CD14-positive monocyte (primary cell): ENCODE data around the gene KRT2. TPM values are rescaled to one million over a fixed set of nuclear protein-coding genes. Genes with fewer than 3 reads are reported as not detected.

Source experiments
- DNase-seq, 3 donors: peaks; one replicate each; pipeline ENCODE4 v3.0.0-alpha.2; 2011 to 2022
- H2AFZ ChIP-seq: 2 replicates; pipeline ENCODE4 v1.6.0; 2012; ENCODE audit warnings: mild to moderate bottlenecking, low read depth, low read length, inconsistent platforms; ENCODE audit not compliant: insufficient read depth, poor library complexity, severe bottlenecking
- H3K27ac ChIP-seq, 2 donors: 1 replicate in 1 of 2; 2 replicates in 1 of 2; pipeline ENCODE4 v1.5.1; 2012 to 2013; ENCODE audit warnings: low read length in 2 of 2, control low read depth in 1 of 2, inconsistent platforms in 1 of 2, low read depth in 1 of 2, mild to moderate bottlenecking in 1 of 2
- H3K27me3 ChIP-seq, 2 donors: one replicate each; pipeline versions ENCODE4 v1.6.0 to v1.6.1; 2011 to 2013; ENCODE audit warnings: low read length in 2 of 2; ENCODE audit not compliant: control insufficient read depth in 2 of 2, insufficient read depth in 2 of 2
- H3K36me3 ChIP-seq, 2 donors: replicated peaks in 1 of 2; 1 replicate in 1 of 2; 2 replicates in 1 of 2; pipeline versions ENCODE4 v1.5.1 to v1.6.1; 2012 to 2013; ENCODE audit warnings: low read length in 2 of 2, control low read depth in 1 of 2, inconsistent platforms in 1 of 2, mild to moderate bottlenecking in 1 of 2; ENCODE audit not compliant: insufficient read depth in 2 of 2, control insufficient read depth in 1 of 2
- H3K4me1 ChIP-seq, 2 donors: 1 replicate in 1 of 2; 2 replicates in 1 of 2; pipeline versions ENCODE4 v1.5.1 to v1.6.1; 2012 to 2013; ENCODE audit warnings: low read length in 2 of 2, control low read depth in 1 of 2, inconsistent platforms in 1 of 2, mild to moderate bottlenecking in 1 of 2, moderate library complexity in 1 of 2; ENCODE audit not compliant: insufficient read depth in 2 of 2, control insufficient read depth in 1 of 2
- H3K4me2 ChIP-seq: replicated peaks from 2 replicates; pipeline ENCODE3; 2012; ENCODE audit warnings: low read length, moderate library complexity, mild to moderate bottlenecking; ENCODE audit not compliant: poor library complexity, severe bottlenecking; ENCODE audit errors: extremely low read depth
- H3K4me3 ChIP-seq, 3 experiments: fragments of 200-600 bp in 1 of 3; sonication (generic) in 1 of 3; replicated peaks in 1 of 3; 1 replicate in 2 of 3; 2 replicates in 1 of 3; pipeline ENCODE4 v1.5.1; 2011 to 2013; ENCODE audit warnings: low read length in 3 of 3, mild to moderate bottlenecking in 3 of 3, control low read depth in 2 of 3, low read depth in 2 of 3, inconsistent platforms in 1 of 3, moderate library complexity in 1 of 3
- H3K79me2 ChIP-seq: 2 replicates; pipeline ENCODE4 v1.6.0; 2012; ENCODE audit warnings: mild to moderate bottlenecking, control low read depth, inconsistent platforms, low read length, moderate library complexity; ENCODE audit not compliant: insufficient read depth
- H3K9ac ChIP-seq: 2 replicates; pipeline ENCODE4 v1.6.0; 2017; ENCODE audit warnings: low read length, mild to moderate bottlenecking; ENCODE audit not compliant: insufficient read depth, poor library complexity, severe bottlenecking
- H3K9me3 ChIP-seq, 2 donors: replicated peaks in 1 of 2; 1 replicate in 1 of 2; 2 replicates in 1 of 2; pipeline versions ENCODE4 v1.5.1 to v1.6.1; 2012 to 2013; ENCODE audit warnings: low read length in 2 of 2, control low read depth in 1 of 2; ENCODE audit not compliant: control insufficient read depth in 1 of 2, insufficient read depth in 1 of 2
- H4K20me1 ChIP-seq: 2 replicates; pipeline ENCODE4 v1.6.0; 2012; ENCODE audit warnings: mild to moderate bottlenecking, low read length, control low read depth, moderate library complexity; ENCODE audit not compliant: insufficient read depth
- H3K27ac Mint-ChIP-seq, 7 donors: one replicate each; pipeline ENCODE4 v1.8.0; 2020; ENCODE audit warnings: mild to moderate bottlenecking in 7 of 7, mixed read lengths in 7 of 7, moderate library complexity in 6 of 7, inconsistent platforms in 2 of 7
- H3K27me3 Mint-ChIP-seq, 3 donors: one replicate each; pipeline ENCODE4 v1.8.0; 2021 to 2022; ENCODE audit warnings: low read depth in 3 of 3, mild to moderate bottlenecking in 3 of 3, mixed read lengths in 3 of 3, moderate library complexity in 3 of 3, inconsistent platforms in 1 of 3
- H3K36me3 Mint-ChIP-seq, 2 donors: one replicate each; pipeline ENCODE4 v1.8.0; 2020; ENCODE audit warnings: mixed read lengths in 2 of 2, inconsistent platforms in 1 of 2, mild to moderate bottlenecking in 1 of 2
- H3K4me1 Mint-ChIP-seq: one replicate; pipeline ENCODE4 v1.8.0; 2020; ENCODE audit warnings: mild to moderate bottlenecking, mixed read lengths
- H3K4me3 Mint-ChIP-seq, 2 donors: one replicate each; pipeline ENCODE4 v1.8.0; 2020; ENCODE audit warnings: mild to moderate bottlenecking in 2 of 2, mixed read lengths in 2 of 2, moderate library complexity in 1 of 2
- H3K9me3 Mint-ChIP-seq, 7 donors: one replicate each; pipeline ENCODE4 v1.8.0; 2020 to 2022; ENCODE audit warnings: mixed read lengths in 7 of 7, mild to moderate bottlenecking in 6 of 7, moderate library complexity in 6 of 7, inconsistent platforms in 2 of 7
- whole genome bisulfite sequencing: methylation state at CpG from one replicate; pipeline ENCODE4 v1.1.5; 2013; ENCODE audit warnings: missing lambda C conversion rate; ENCODE audit not compliant: insufficient coverage; 5-methylcytosine and 5-hydroxymethylcytosine counted together
- intact Hi-C, 2 donors: fragments of 100-400 bp; cut with micrococcal nuclease; formaldehyde crosslinking; loops; one replicate each; pipeline versions ENCODE4 v1.15.0 to v1.15.1; 2023
- polyA plus RNA-seq, 3 donors: library from polyadenylated mRNA; depleted of rRNA in 1 of 3; unstranded in 2 of 3; stranded (reverse) in 1 of 3; fragments of 300-500 nt in 2 of 3; fragments of >200 nt in 1 of 3; fragmentation: Illumina TruSeq in 2 of 3; gene quantifications; 1 replicate in 2 of 3; 2 replicates in 1 of 3; pipeline ENCODE4 v1.2.3, GENCODE V29; 2012 to 2021
- TF ChIP-seq, protein P1 (sequence below): fragments of 200-600 bp; IDR thresholded peaks from one replicate; pipeline ENCODE4 v1.8.0; 2022; ENCODE audit warnings: antibody characterized with exemption, mild to moderate bottlenecking

The KRT2 gene
- polyA plus RNA-seq, 3 donors: not detected

GRCh38 chr12:52698651-52699340 lies 46.8 kb upstream of the KRT2 start:
- Histone ChIP-seq H3K36me3 (no peaks in the 10 kb centered on the region), H3K27ac (no peak overlapping the region), H3K9me3 (no peaks in the 10 kb centered on the region), H3K9ac (no peak overlapping the region), H3K4me3 (no peak overlapping the region), H3K27me3 (no peaks in the 10 kb centered on the region), H3K4me1 (no peaks in the 10 kb centered on the region), H3K79me2 (no peaks in the 10 kb centered on the region), H4K20me1 (no peaks in the 10 kb centered on the region), H2AFZ (no peak overlapping the region), H3K4me2 (no peak overlapping the region)
- H3K4me1 Mint-ChIP-seq: no peaks in the 10 kb centered on the region
- peaks cover 0 to 3% (median 2%) of the 10 kb centered on the region in 3 donors for H3K27me3 Mint-ChIP-seq
- H3K27ac Mint-ChIP-seq: no peak overlapping the region
- H3K4me3 Mint-ChIP-seq: no peak overlapping the region
- TF ChIP-seq, protein P1, sequence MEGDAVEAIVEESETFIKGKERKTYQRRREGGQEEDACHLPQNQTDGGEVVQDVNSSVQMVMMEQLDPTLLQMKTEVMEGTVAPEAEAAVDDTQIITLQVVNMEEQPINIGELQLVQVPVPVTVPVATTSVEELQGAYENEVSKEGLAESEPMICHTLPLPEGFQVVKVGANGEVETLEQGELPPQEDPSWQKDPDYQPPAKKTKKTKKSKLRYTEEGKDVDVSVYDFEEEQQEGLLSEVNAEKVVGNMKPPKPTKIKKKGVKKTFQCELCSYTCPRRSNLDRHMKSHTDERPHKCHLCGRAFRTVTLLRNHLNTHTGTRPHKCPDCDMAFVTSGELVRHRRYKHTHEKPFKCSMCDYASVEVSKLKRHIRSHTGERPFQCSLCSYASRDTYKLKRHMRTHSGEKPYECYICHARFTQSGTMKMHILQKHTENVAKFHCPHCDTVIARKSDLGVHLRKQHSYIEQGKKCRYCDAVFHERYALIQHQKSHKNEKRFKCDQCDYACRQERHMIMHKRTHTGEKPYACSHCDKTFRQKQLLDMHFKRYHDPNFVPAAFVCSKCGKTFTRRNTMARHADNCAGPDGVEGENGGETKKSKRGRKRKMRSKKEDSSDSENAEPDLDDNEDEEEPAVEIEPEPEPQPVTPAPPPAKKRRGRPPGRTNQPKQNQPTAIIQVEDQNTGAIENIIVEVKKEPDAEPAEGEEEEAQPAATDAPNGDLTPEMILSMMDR: no peak
- no peaks in the 10 kb centered on the region for H3K9me3 Mint-ChIP-seq
- intact Hi-C loops: no loop called here
- no peak for DNase-seq
- WGBS: 66% methylated on average over 11 of the region's 11 CpGs
- no peaks in the 10 kb centered on the region for H3K36me3 Mint-ChIP-seq

- no peaks in the 10 kb centered on the region for H3K4me1 Mint-ChIP-seq
- H3K9ac ChIP-seq: no peak overlapping the region
- WGBS: 40% methylated on average over 1 of the region's 2 CpGs
- no peaks in the 10 kb centered on the region for H3K79me2 ChIP-seq
- TF ChIP-seq, protein P1: no peak
- no peak overlapping the region for H3K4me3 Mint-ChIP-seq
- H3K27ac Mint-ChIP-seq: no peak overlapping the region
- H3K9me3 Mint-ChIP-seq: peaks cover 0 to 2% (median 0%) of the 10 kb centered on the region in 7 donors
- no peaks in the 10 kb centered on the region for H3K36me3 ChIP-seq
- H3K27me3 Mint-ChIP-seq: peaks cover 4 to 14% (median 6%) of the 10 kb centered on the region in 3 donors
- no peaks in the 10 kb centered on the region for H3K36me3 Mint-ChIP-seq
- DNase-seq: no peak
- H2AFZ ChIP-seq: no peak overlapping the region
- peaks cover 0 to 9% of the 10 kb centered on the region in 2 donors for H3K27me3 ChIP-seq
- no peaks in the 10 kb centered on the region for H4K20me1 ChIP-seq
- H3K4me2 ChIP-seq: no peak overlapping the region
- no peak overlapping the region for H3K27ac ChIP-seq
- H3K9me3 ChIP-seq: no peaks in the 10 kb centered on the region
- H3K4me3 ChIP-seq: no peak overlapping the region
- H3K4me1 ChIP-seq: no peaks in the 10 kb centered on the region
- intact Hi-C loops: no loop called here
Measured at GRCh38 chr12:52697058-52697582, 45.1 kb upstream of the KRT2 start.
